Transverse colon (tissue), 4 donors: Measurements from ENCODE around the gene CYTH4. TPM values are rescaled to one million over a fixed set of nuclear protein-coding genes. Genes with fewer than 3 reads are reported as not detected.
A peak's percentile ranks its signal among the peaks of the same experiment; 100 is the strongest.

ENCODE experiments used
- DNase-seq: peaks from one replicate; pipeline ENCODE4 v3.0.0-alpha.2; 2019
- H3K27ac ChIP-seq, 4 donors: fragments of 200-600 bp; sonication (generic); 2 replicates each; pipeline ENCODE4 v1.5.1; 2016 to 2018; ENCODE audit warnings: inconsistent platforms in 4 of 4
- H3K27me3 ChIP-seq: fragments of 200-600 bp; sonication (generic); 2 replicates; pipeline ENCODE4 v1.5.1; 2017; ENCODE audit warnings: inconsistent platforms
- H3K36me3 ChIP-seq, 4 donors: fragments of 200-600 bp; sonication (generic); 2 replicates each; pipeline ENCODE4 v1.5.1; 2017 to 2019; ENCODE audit warnings: inconsistent platforms in 4 of 4
- H3K4me1 ChIP-seq, 4 donors: fragments of 200-600 bp; sonication (generic); 2 replicates each; pipeline ENCODE4 v1.5.1; 2017 to 2020; ENCODE audit warnings: inconsistent platforms in 4 of 4
- H3K4me3 ChIP-seq, 4 donors: fragments of 200-600 bp; sonication (generic); 1 replicate in 1 of 4; 2 replicates in 3 of 4; pipeline versions ENCODE4 v1.5.1 to v1.6.1; 2017 to 2019; ENCODE audit warnings: inconsistent platforms in 4 of 4
- H3K9me3 ChIP-seq, 2 donors: fragments of 200-600 bp; sonication (generic); 2 replicates each; pipeline ENCODE4 v1.5.1; 2017 to 2019; ENCODE audit warnings: inconsistent platforms in 2 of 2
- CTCF ChIP-seq, 5 experiments: fragments of 200-600 bp in 3 of 5; fragments of 450-650 bp in 2 of 5; sonication (generic) in 3 of 5; IDR thresholded peaks; 1 replicate in 2 of 5; 2 replicates in 3 of 5; pipeline ENCODE4 v1.5.1; 2016 to 2017; ENCODE audit warnings: antibody characterized with exemption in 5 of 5, inconsistent platforms in 3 of 5, mild to moderate bottlenecking in 2 of 5, moderate library complexity in 1 of 5
- EP300 ChIP-seq: sonication (generic); formaldehyde crosslinking; IDR thresholded peaks from one replicate; pipeline ENCODE4 v1.6.1; 2017; ENCODE audit warnings: antibody characterized with exemption, low read depth
- POLR2A ChIP-seq: fragments of 450-650 bp; IDR thresholded peaks from one replicate; pipeline ENCODE4 v1.6.1; 2016; ENCODE audit warnings: antibody characterized with exemption, mild to moderate bottlenecking, moderate library complexity
- POLR2AphosphoS5 ChIP-seq, 3 donors: sonication (generic); formaldehyde crosslinking; IDR thresholded peaks; one replicate each; pipeline ENCODE4 v1.6.1; 2016; ENCODE audit warnings: antibody characterized with exemption in 3 of 3
- WGBS, 2 donors: methylation state at CpG; one replicate each; pipeline ENCODE4 v1.1.5; 2018; ENCODE audit warnings: low coverage in 1 of 2; 5-methylcytosine and 5-hydroxymethylcytosine counted together
- in situ Hi-C, 4 donors: fragments of 200-750 bp; cut with MboI; loops; one replicate each; pipeline versions ENCODE4 v1.15.0 to v1.15.1; 2017; ENCODE audit warnings: low sequenced_read_pairs in 3 of 4, low pct_ligation_motif_present in 1 of 4, low pct_unique_long_range_greater_than_20kb in 1 of 4
- intact Hi-C: fragments of 100-400 bp; cut with DNase I; formaldehyde crosslinking; loops from one replicate; pipeline ENCODE4 v1.15.1; 2023; ENCODE audit warnings: low total_unique reads
- total RNA-seq, 4 donors: library from RNA; depleted of rRNA; stranded (reverse); fragments of >200 nt; gene quantifications; one replicate each; pipeline ENCODE4 v1.1.0, GENCODE V29; 2016

Gene CYTH4
- total RNA-seq, 4 donors from 2014 or later = 1.4 to 26.9 (median 10.6) TPM

GRCh38 chr22:37294747-37295146, 12.4 kb downstream of the CYTH4 start:
- Histone ChIP-seq H3K27ac (no peak overlapping the region), H3K36me3 (no peaks in the 10 kb centered on the region), H3K4me1 (no peaks in the 10 kb centered on the region), H3K27me3 (no peaks in the 10 kb centered on the region), H3K9me3 (no peaks in the 10 kb centered on the region), H3K4me3 (no peak overlapping the region)
- DNase-seq = no peak
- 69% methylated on average over 9 of the region's 9 CpGs; no CpG with 5 or more reads in 1 of the 2 donors for WGBS, 2 donors
- TF ChIP-seq POLR2AphosphoS5 (IDR thresholded peaks at IDR 0.05) (no peak), CTCF (IDR thresholded peaks at IDR 0.05) (no peak), POLR2A (no peak), EP300 (no peak)
- intact Hi-C loops (no loop called here), in situ Hi-C loops (no loop called here)

- Histone ChIP-seq H3K27ac (no peak overlapping the region), H3K4me3 (no peak overlapping the region), H3K27me3 (no peaks in the 10 kb centered on the region), H3K9me3 (no peaks in the 10 kb centered on the region), H3K4me1 (no peaks in the 10 kb centered on the region), H3K36me3 (no peaks in the 10 kb centered on the region)
- TF ChIP-seq EP300 = no peak
- no peak for TF ChIP-seq CTCF (IDR thresholded peaks at IDR 0.05)
- TF ChIP-seq POLR2A = no peak
- no peak for TF ChIP-seq POLR2AphosphoS5 (IDR thresholded peaks at IDR 0.05)
- 65% methylated on average over 4 to 7 of the region's 18 CpGs for WGBS, 2 donors
- in situ Hi-C loops = no loop called here
- intact Hi-C loops = no loop called here
- DNase-seq = no peak
These were observed 13.0 kb downstream of the CYTH4 start for GRCh38 chr22:37295213-37295886.

GRCh38 chr22:37295946-37296345, 13.6 kb downstream of the CYTH4 start:
- Histone ChIP-seq H3K36me3 (no peaks in the 10 kb centered on the region), H3K4me3 (no peak overlapping the region), H3K9me3 (no peaks in the 10 kb centered on the region), H3K4me1 (no peaks in the 10 kb centered on the region), H3K27ac (no peak overlapping the region), H3K27me3 (no peaks in the 10 kb centered on the region)
- intact Hi-C loops = no loop called here
- TF ChIP-seq POLR2A = no peak
- TF ChIP-seq EP300 = no peak
- no peak for TF ChIP-seq CTCF (IDR thresholded peaks at IDR 0.05)
- no peak for TF ChIP-seq POLR2AphosphoS5 (IDR thresholded peaks at IDR 0.05)
- no peak for DNase-seq
- in situ Hi-C loops = no loop called here
- WGBS, 2 donors = 80 to 84% methylated on average over 3 to 11 of the region's 11 CpGs

- H3K4me1 ChIP-seq = peaks cover 0 to 3% (median 0%) of the 10 kb centered on the region in 4 donors
- intact Hi-C loops = no loop called here
- TF ChIP-seq CTCF (IDR thresholded peaks at IDR 0.05) = no peak
- TF ChIP-seq EP300 = no peak
- TF ChIP-seq POLR2A = no peak
- TF ChIP-seq POLR2AphosphoS5 (IDR thresholded peaks at IDR 0.05) = no peak
These were observed 16.6 kb downstream of the CYTH4 start for GRCh38 chr22:37298748-37299495.

More at GRCh38 chr22:37298748-37299495, 16.6 kb downstream of the CYTH4 start:
- peak; percentile 21 for DNase-seq
- no peaks in the 10 kb centered on the region for H3K27me3 ChIP-seq
- WGBS, 2 donors = 75 to 100% methylated on average over 1 to 17 of the region's 17 CpGs
- no peaks in the 10 kb centered on the region for H3K36me3 ChIP-seq
- H3K27ac ChIP-seq = no peak overlapping the region
- in situ Hi-C loops = no loop called here
- no peak overlapping the region for H3K4me3 ChIP-seq
- no peaks in the 10 kb centered on the region for H3K9me3 ChIP-seq
